ENCODE measurements around the gene ATP1B2.

ATP1B2 gene

DNA sequence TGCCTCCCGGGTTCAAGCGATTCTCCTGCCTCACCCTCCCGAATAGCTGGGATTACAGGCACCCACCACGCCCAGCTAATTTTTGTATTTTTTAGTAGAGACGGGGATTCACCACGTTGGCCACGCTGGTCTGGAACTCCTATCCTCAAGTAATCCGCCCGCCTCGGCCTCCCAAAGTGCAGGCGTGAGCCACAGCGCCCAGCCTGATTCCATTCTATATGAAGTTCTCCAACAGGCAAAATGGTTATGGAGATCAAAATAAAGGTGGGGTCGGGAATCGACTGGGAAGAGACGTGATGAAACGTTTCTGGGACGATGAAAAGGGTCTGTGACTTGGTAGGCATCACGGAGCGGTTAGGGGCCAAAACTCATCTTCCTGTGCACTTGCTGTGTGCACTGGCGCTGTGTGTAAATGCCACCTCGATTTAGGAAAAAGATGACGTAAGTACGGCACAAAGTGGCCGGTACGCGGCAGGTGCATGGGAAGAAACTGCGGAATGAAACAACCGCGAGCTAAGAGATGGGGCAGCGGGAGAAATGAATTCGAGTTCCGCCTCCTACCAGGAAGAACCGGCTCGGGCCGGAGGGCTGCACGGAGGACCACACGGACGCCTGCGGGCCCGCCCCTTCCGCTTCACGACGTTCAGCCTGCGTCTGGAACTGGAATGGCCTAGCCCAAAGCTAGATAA lies 35.0 kb downstream of the ATP1B2 start:
- peak overlapping the region; percentile 84 for H3K4me3 ChIP-seq (ENCODE audit: low read length)
- no peak for TF ChIP-seq ZNF274 (IDR thresholded peaks at IDR 0.05; ENCODE audit: low read depth, low read length)

DNA sequence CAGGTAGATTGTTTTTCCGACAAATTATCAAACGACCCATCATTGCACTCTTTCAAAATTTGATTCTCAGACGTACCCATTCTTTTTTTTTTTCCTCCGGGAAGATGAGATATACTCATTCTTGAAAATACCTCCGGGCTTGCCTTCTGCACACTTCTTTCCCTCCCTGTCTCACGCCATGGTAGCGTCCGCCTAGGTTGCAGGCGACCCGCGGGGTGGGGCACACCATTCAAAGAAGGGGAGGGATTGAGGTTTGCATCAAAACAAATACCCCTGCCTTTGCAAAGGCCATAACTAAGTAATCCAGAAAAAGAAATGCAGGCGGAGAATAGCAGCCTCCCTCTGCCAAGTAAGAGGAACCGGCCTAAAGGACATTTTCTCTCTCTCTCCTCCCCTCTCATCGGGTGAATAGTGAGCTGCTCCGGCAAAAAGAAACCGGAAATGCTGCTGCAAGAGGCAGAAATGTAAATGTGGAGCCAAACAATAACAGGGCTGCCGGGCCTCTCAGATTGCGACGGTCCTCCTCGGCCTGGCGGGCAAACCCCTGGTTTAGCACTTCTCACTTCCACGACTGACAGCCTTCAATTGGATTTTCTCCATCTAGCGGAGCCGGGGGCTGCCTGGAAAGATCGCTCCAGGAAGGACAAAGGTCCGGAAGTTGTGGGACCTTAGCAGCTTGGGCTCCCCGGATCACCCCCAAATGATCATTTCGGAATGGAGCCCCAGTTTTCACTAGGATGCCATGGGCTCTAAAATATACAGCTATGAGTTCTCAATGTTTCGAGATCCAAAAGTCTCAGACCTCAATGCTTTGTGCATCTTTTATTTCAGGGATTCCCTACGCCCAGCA lies 35.7 kb downstream of the ATP1B2 start:
- TF ChIP-seq ZNF274 (IDR thresholded peaks at IDR 0.05; ENCODE audit: low read depth, low read length), result no peak

DNA sequence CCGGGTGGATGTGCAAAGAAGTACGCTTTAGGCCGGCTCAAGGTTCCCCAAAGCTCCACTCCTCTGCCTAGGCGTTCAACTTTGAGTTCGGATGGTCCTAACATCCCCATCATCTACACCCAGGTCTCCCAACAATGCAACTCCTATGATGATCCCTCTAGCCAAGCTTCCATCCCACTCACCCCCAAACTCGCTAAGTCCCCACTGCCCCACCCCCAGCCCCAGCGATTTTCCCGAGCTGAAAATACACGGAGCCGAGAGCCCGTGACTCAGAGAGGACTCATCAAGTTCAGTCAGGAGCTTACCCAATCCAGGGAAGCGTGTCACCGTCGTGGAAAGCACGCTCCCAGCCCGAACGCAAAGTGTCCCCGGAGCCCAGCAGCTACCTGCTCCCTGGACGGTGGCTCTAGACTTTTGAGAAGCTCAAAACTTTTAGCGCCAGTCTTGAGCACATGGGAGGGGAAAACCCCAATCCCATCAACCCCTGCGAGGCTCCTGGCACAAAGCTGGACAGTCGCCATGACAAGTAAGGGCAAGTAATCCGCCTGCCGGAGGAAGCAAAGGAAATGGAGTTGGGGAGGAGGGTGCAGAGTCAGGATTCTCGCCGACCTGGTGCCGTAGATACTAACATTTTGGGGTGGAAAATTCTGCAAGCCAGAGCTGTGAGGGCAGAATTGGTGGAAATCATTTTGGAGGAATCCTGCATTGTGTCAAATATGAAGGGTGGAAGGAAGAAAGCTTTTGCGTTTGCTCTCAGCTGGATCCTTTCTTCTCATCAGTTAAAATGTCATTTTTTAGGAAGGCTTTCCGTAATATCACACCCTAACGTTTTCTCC lies 36.6 kb downstream of the ATP1B2 start, which contains the start of gene TP53:
TP53 (minus strand) TSS at position 419 of the 836 bp plus-strand sequence. CDS start 10,896 bp downstream, outside the sequence.
- H3K4me3 ChIP-seq (ENCODE audit: low read length), result peak within 1 kb of the TSS; percentile 84
- no peak for TF ChIP-seq ZNF274 (IDR thresholded peaks at IDR 0.05; ENCODE audit: low read depth, low read length)

More for the DNA sequence above, 35.7 kb downstream of the ATP1B2 start:
- peak overlapping the region; percentile 84 for H3K4me3 ChIP-seq (ENCODE audit: low read length)

DNA sequence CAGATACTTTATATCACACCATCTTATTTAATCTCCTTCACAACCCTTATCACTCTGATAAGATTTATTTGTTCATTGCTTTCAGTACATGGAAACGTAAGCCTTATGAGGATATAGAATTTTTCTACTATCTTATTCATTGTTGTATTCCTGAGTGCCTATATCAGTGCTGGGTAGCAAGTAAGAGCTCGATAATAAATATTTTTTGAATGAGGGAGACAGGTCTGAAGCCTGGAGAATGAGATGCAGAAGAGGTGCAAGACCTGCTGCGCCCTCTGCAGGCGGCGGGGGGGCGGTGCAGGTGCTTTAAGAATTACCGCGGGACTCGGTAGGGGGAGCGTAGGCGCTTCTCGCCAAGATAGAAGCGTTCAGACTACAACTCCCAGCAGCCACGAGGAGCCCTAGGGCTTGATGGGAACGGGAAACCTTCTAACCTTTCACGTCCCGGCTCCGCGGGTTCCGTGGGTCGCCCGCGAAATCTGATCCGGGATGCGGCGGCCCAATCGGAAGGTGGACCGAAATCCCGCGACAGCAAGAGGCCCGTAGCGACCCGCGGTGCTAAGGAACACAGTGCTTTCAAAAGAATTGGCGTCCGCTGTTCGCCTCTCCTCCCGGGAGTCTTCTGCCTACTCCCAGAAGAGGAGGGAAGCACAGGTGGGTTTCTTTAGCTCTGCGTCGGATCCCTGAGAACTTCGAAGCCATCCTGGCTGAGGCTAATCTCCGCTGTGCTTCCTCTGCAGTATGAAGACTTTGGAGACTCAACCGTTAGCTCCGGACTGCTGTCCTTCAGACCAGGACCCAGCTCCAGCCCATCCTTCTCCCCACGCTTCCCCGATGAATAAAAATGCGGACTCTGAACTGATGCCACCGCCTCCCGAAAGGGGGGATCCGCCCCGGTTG lies 37.4 kb downstream of the ATP1B2 start, which contains the start of gene WRAP53:
WRAP53 (plus strand) TSS at position 570 of the 900 bp plus-strand sequence; CDS start at position 742, 172 bp downstream.
- peak within 1 kb of the TSS; percentile 84 for H3K4me3 ChIP-seq (ENCODE audit: low read length)
- TF ChIP-seq ZNF274 (IDR thresholded peaks at IDR 0.05; ENCODE audit: low read depth, low read length), result no peak

DNA sequence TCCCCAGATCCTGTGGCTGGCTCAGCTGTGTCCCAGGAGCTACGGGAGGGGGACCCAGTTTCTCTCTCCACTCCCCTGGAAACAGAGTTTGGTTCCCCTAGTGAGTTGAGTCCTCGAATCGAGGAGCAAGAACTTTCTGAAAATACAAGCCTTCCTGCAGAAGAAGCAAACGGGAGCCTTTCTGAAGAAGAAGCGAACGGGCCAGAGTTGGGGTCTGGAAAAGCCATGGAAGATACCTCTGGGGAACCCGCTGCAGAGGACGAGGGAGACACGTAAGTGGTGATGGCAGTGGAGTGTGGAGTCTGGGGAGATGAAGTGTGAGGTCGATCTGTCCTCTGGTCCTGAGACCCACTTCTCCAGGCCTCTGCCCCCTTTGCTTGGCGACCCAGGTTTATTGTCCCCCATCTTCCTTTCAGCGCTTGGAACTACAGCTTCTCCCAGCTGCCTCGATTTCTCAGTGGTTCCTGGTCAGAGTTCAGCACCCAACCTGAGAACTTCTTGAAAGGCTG lies 38.1 kb downstream of the ATP1B2 start:
- H3K4me3 ChIP-seq (ENCODE audit: low read length), result peak overlapping the region; percentile 65
- no peak for TF ChIP-seq ZNF274 (IDR thresholded peaks at IDR 0.05; ENCODE audit: low read depth, low read length)

DNA sequence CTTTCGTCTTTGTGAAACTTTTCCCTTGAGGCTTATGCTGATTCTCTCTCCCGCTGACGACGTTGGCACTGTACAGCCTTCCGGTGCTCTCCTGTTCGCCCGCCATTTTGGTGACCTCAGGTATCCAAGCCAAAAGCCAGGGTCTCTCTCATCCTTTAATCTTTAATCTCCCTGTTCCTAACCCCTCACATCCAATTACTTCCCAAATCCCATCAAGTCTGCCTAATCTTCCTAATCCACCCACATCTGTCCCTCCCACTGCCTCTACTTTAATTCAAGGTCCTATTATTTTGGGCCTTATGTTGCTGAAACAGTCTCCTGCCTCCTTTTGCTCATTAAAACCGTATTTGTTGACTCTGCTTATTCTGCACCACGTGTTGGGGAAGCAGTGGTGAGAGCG lies 44.9 kb downstream of the ATP1B2 start:
- H3K4me3 ChIP-seq (ENCODE audit: low read length), result no peak overlapping the region
- TF ChIP-seq ZNF274 (IDR thresholded peaks at IDR 0.05; ENCODE audit: low read depth, low read length), result no peak

DNA sequence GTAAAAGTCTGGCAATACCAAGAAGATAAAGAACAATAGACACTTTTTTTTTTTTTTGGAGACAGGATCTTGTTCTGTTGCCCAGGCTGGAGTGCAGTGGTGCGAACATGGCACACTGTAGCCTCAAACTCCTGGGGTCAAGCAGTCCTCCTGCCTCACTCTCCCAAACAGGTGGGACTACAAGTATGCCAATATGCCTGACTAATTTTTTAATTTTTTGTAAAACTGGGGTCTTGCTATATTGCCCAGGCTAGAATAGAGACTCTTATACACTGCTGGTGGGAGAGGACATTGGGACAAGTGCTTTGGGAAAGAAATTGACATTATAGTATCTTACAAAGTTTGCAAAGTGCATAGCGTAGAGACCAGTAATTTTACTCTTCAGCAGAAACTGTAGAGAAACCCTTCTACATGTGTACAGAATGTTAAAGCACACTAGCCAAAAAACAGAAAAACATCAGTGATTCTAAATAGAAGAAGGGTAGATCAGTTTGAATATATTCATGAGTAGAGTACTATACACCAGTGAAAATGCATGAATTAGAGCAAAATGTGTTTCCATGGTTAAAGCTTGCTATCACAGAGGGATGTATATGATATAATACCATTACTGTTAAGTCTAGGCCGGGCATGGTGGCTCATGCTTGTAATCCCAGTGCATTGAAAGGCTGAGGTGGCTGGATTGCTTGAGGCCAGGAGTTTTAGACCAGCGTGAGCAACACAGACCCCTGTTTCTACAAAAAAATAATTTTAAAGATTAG lies 47.3 kb downstream of the ATP1B2 start:
- TF ChIP-seq ZNF274 (IDR thresholded peaks at IDR 0.05; ENCODE audit: low read depth, low read length), result no peak
- no peak overlapping the region for H3K4me3 ChIP-seq (ENCODE audit: low read length)

DNA sequence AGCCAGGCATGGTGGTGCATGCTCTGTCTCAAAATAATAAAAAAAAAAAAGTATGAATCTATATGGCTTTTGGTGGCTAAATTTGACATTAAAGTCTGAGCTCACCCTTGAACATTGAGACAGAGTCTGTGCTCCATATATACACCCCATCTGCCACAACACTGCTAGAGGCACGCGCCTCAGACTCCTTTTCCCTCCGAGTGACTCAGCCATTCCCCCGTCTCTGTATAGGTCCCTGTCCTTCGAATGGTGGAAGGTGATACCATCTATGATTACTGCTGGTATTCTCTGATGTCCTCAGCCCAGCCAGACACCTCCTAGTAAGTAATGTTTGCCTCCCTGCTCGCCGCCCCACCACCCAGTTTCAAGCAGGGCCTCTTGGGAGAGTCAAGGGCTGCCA lies 49.8 kb downstream of the ATP1B2 start:
- TF ChIP-seq ZNF274 (IDR thresholded peaks at IDR 0.05; ENCODE audit: low read depth, low read length), result no peak

DNA sequence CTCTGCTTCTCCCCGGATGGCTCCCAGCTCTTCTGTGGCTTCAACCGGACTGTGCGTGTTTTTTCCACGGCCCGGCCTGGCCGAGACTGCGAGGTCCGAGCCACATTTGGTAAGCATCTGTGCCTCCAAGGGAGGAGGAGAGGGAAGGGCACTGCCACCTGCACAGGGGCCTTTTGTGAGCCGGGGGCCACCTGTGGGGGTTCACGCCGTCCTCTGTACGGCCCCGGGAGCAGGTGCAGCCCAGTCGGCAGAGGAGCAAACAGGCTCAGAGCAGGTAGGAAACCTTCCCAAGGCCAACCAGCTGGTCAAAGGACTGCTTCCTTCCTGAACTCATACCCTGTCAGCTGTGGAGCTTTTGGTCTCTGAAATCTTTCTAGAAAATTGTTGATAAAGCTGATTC lies 51.0 kb downstream of the ATP1B2 start:
- no peak overlapping the region for H3K4me3 ChIP-seq (ENCODE audit: low read length)
- no peak for TF ChIP-seq ZNF274 (IDR thresholded peaks at IDR 0.05; ENCODE audit: low read depth, low read length)

More for the DNA sequence above, 49.8 kb downstream of the ATP1B2 start:
- H3K4me3 ChIP-seq (ENCODE audit: low read length), result no peak overlapping the region

DNA sequence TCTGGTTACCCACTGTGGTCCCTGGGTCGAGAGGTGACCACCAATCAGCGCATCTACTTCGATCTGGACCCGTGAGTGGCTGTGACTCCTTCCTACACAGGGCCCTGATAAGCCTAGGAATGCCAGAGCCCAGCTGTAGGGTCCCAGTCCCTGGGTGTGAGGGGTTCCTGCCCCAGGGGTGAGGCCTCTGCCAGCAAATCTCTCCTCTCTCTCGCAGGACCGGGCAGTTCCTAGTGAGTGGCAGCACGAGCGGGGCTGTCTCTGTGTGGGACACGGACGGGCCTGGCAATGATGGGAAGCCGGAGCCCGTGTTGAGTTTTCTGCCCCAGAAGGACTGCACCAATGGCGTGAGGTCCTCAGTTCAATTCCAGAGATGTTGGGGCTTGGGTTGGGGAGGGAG lies 52.0 kb downstream of the ATP1B2 start:
- no peak overlapping the region for H3K4me3 ChIP-seq (ENCODE audit: low read length)
- no peak for TF ChIP-seq ZNF274 (IDR thresholded peaks at IDR 0.05; ENCODE audit: low read depth, low read length)

DNA sequence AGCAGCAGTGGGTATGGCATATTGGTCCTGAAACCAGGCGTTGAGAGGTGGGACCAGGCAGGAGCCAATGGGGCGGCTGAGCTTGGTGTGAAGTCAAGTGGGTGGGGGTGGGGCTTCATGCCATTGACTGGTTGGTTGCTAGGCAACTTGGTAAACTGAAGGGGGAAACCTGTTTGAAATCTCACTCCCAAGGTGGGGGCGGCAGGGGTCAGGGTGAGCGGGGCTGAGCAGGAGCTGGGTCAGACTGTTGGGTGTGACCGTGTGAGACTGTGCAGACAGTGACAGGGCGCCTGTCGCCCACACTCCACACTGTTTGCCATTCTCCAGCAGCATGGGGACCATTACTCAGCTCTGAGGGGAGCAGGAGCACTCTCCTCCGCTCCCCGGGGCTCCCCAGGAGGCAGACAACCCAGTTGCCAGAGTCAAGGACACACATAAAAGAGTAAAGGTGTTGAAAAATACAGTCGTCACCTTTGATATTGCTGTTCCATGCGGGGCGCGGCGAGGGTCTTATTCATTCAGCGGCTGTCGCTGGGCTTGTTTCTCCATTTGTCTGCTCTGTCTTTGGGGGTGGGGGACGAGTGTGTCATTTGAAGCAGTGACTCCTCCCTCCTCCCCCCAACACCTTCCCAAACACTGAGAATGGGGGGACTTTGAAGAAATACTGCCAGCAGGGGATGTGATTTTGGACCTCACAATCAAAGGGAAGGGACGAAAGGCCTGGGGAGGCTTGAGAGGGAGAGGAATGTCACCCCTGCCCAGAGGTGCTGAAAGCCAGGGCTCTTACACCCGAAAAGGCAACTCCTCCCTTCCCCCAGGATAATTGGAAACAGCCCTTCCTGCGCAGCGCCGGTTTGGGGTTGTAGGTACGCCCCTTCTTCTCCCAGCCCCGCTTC lies 53.1 kb downstream of the ATP1B2 start:
- TF ChIP-seq ZNF274 (IDR thresholded peaks at IDR 0.05; ENCODE audit: low read depth, low read length), result no peak
- H3K4me3 ChIP-seq (ENCODE audit: low read length), result no peak overlapping the region

Data from GM08714 (cell line).